Measurements from ENCODE around the gene RAB38. TPM values are rescaled to one million over a fixed set of nuclear protein-coding genes. Genes with fewer than 3 reads are reported as not detected.

The RAB38 gene
- total RNA-seq, 1 experiment from 2014 or later: 13.3 TPM

DNA sequence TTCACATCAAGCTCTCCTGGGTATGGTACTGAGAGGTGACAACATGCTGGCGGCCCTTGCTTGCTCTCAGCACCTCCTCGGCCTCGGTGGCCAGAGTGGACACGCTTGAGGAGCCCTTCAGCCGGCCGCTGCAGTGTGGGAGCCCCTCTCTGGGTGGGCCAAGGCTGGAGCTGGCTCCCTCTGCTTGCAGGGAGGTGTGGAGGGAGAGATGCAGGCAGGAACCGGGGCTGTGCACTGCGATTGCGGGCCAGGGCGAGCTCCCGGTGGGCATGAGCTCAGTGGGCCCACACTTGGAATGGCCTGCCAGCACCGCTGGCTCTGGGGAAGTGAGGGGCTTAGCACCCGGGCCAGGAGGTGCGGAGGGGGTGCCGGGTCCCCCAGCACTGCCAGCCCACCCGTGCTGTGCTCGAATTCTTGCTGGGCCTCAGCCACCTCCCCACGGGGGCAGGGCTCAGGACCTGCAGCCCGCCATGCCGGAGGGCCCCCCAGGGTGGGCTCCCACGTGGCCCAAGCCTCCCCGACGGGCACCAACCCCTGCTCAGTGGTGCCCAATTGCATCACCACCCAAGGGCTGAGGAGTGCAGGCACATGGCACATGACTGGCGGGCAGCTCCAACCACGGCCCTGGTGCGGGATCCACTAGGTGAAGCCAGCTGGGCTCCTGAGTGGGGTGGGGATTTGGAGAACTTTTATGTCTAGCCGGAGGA lies 106.2 kb downstream of the RAB38 start (continued):
- TF ChIP-seq, protein P1, sequence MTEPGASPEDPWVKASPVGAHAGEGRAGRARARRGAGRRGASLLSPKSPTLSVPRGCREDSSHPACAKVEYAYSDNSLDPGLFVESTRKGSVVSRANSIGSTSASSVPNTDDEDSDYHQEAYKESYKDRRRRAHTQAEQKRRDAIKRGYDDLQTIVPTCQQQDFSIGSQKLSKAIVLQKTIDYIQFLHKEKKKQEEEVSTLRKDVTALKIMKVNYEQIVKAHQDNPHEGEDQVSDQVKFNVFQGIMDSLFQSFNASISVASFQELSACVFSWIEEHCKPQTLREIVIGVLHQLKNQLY (CRISPR knock-in tag; IDR thresholded peaks at IDR 0.05): no peak
- no peak for TF ChIP-seq ZNF263 (CRISPR knock-in tag; IDR thresholded peaks at IDR 0.05; ENCODE audit: low read depth)
- TF ChIP-seq, protein P2, sequence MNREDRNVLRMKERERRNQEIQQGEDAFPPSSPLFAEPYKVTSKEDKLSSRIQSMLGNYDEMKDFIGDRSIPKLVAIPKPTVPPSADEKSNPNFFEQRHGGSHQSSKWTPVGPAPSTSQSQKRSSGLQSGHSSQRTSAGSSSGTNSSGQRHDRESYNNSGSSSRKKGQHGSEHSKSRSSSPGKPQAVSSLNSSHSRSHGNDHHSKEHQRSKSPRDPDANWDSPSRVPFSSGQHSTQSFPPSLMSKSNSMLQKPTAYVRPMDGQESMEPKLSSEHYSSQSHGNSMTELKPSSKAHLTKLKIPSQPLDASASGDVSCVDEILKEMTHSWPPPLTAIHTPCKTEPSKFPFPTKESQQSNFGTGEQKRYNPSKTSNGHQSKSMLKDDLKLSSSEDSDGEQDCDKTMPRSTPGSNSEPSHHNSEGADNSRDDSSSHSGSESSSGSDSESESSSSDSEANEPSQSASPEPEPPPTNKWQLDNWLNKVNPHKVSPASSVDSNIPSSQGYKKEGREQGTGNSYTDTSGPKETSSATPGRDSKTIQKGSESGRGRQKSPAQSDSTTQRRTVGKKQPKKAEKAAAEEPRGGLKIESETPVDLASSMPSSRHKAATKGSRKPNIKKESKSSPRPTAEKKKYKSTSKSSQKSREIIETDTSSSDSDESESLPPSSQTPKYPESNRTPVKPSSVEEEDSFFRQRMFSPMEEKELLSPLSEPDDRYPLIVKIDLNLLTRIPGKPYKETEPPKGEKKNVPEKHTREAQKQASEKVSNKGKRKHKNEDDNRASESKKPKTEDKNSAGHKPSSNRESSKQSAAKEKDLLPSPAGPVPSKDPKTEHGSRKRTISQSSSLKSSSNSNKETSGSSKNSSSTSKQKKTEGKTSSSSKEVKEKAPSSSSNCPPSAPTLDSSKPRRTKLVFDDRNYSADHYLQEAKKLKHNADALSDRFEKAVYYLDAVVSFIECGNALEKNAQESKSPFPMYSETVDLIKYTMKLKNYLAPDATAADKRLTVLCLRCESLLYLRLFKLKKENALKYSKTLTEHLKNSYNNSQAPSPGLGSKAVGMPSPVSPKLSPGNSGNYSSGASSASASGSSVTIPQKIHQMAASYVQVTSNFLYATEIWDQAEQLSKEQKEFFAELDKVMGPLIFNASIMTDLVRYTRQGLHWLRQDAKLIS (CRISPR knock-in tag; IDR thresholded peaks at IDR 0.05; ENCODE audit: borderline replicate concordance): no peak
- TF ChIP-seq ZNF396 (CRISPR knock-in tag; IDR thresholded peaks at IDR 0.05; ENCODE audit: borderline replicate concordance): no peak
- TF ChIP-seq ZNF423 (CRISPR knock-in tag; IDR thresholded peaks at IDR 0.05): no peak

- no peaks in the 10 kb centered on the region for H3K4me1 Mint-ChIP-seq
- H3K9me3 Mint-ChIP-seq: peaks cover 18% of the 10 kb centered on the region
- H3K36me3 Mint-ChIP-seq: peaks cover 20% of the 10 kb centered on the region
- ChIA-PET CTCF (interaction anchor here (1.5 kb wide), 1 partner anchor 38 kb away, joined by 3 read pairs; no protein-coding TSS in a partner anchor), POLR2A (no interaction called here)
- TF ChIP-seq ZNF263 (CRISPR knock-in tag; IDR thresholded peaks at IDR 0.05; ENCODE audit: low read depth): no peak
- TF ChIP-seq E2F4 (CRISPR knock-in tag; IDR thresholded peaks at IDR 0.05; ENCODE audit: borderline replicate concordance, low read depth): no peak
- no peak for TF ChIP-seq GTF2I (CRISPR knock-in tag; conservative IDR thresholded peaks at IDR 0.05)
- TF ChIP-seq ZNF416 (CRISPR knock-in tag; IDR thresholded peaks at IDR 0.05): no peak
- no peak for TF ChIP-seq GABPB1 (CRISPR knock-in tag; IDR thresholded peaks at IDR 0.05)
- TF ChIP-seq, protein P1 (CRISPR knock-in tag; IDR thresholded peaks at IDR 0.05): no peak
- TF ChIP-seq, protein P3, sequence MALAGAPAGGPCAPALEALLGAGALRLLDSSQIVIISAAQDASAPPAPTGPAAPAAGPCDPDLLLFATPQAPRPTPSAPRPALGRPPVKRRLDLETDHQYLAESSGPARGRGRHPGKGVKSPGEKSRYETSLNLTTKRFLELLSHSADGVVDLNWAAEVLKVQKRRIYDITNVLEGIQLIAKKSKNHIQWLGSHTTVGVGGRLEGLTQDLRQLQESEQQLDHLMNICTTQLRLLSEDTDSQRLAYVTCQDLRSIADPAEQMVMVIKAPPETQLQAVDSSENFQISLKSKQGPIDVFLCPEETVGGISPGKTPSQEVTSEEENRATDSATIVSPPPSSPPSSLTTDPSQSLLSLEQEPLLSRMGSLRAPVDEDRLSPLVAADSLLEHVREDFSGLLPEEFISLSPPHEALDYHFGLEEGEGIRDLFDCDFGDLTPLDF (CRISPR knock-in tag; IDR thresholded peaks at IDR 0.05): no peak
- no peak for TF ChIP-seq RELA (CRISPR knock-in tag; IDR thresholded peaks at IDR 0.05; ENCODE audit: borderline replicate concordance)
- no peak for TF ChIP-seq MXD4 (CRISPR knock-in tag; IDR thresholded peaks at IDR 0.05; ENCODE audit: borderline replicate concordance)
- no peak for DNase-seq (ENCODE audit: low spot score)
- no peak overlapping the region for H3K4me3 Mint-ChIP-seq
- ATAC-seq: no peak
- no peak overlapping the region for H3K27ac Mint-ChIP-seq
- no peaks in the 10 kb centered on the region for H3K27me3 Mint-ChIP-seq (ENCODE audit: low read depth)
Measured at GRCh38 chr11:88066090-88066489, 109.2 kb downstream of the RAB38 start.

DNA sequence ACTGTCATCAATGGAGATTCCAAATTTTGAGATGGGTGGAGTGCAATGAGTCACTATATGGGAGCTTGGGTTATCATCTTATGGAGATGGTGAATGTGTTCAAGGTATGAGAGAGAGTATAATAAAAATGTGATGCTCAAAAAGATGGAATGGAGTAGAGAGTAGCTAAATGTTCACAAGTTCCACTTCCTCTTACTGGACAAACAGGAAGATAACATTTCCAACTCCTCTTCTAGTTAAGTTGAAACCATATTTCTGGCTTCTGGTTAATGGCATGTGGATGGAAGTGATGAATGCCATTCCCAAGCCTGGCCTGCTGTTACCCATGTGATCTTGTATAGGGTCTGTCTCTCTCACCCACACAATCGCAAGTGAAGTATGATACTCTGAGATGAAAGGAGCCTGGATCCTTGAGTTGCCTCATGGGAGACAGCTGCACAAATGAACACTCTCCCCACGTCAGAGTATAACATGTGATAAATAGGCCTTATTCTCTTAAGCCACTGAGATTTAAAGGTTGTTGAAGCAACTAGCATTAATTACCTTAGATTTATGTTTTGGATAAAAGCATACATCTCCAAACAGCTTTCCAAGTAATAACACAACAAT lies 111.0 kb downstream of the RAB38 start:
- Mint-ChIP-seq H3K36me3 (peaks cover 7% of the 10 kb centered on the region; the same call in 1 of the 2 replicates), H3K4me1 (no peaks in the 10 kb centered on the region), H3K4me3 (no peak overlapping the region), H3K9me3 (0 out of 2 replicates have a peak, but pooled peaks cover 4% of the 10 kb centered on the region), H3K27me3 (ENCODE audit: low read depth) (no peaks in the 10 kb centered on the region), H3K27ac (no peak overlapping the region)
- no peak for ATAC-seq
- ChIA-PET POLR2A (no interaction called here), CTCF (no interaction called here)
- no peak for DNase-seq (ENCODE audit: low spot score)
- TF ChIP-seq CDX4 (CRISPR knock-in tag; IDR thresholded peaks at IDR 0.05; ENCODE audit: borderline replicate concordance) (no peak), FOXJ3 (CRISPR knock-in tag; IDR thresholded peaks at IDR 0.05; ENCODE audit: borderline replicate concordance) (no peak), RORB (CRISPR knock-in tag; IDR thresholded peaks at IDR 0.05) (no peak), ATF3 (CRISPR knock-in tag; conservative IDR thresholded peaks at IDR 0.05) (no peak), SMAD4 (CRISPR knock-in tag; IDR thresholded peaks at IDR 0.05) (no peak), GTF2I (CRISPR knock-in tag; conservative IDR thresholded peaks at IDR 0.05) (no peak), SP1 (CRISPR knock-in tag; conservative IDR thresholded peaks at IDR 0.05) (no peak)
- TF ChIP-seq, protein P4, sequence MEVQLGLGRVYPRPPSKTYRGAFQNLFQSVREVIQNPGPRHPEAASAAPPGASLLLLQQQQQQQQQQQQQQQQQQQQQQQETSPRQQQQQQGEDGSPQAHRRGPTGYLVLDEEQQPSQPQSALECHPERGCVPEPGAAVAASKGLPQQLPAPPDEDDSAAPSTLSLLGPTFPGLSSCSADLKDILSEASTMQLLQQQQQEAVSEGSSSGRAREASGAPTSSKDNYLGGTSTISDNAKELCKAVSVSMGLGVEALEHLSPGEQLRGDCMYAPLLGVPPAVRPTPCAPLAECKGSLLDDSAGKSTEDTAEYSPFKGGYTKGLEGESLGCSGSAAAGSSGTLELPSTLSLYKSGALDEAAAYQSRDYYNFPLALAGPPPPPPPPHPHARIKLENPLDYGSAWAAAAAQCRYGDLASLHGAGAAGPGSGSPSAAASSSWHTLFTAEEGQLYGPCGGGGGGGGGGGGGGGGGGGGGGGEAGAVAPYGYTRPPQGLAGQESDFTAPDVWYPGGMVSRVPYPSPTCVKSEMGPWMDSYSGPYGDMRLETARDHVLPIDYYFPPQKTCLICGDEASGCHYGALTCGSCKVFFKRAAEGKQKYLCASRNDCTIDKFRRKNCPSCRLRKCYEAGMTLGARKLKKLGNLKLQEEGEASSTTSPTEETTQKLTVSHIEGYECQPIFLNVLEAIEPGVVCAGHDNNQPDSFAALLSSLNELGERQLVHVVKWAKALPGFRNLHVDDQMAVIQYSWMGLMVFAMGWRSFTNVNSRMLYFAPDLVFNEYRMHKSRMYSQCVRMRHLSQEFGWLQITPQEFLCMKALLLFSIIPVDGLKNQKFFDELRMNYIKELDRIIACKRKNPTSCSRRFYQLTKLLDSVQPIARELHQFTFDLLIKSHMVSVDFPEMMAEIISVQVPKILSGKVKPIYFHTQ (CRISPR knock-in tag; IDR thresholded peaks at IDR 0.05): no peak

All from WTC11 (cell line).